Astrocyte (in vitro differentiated cells and primary cell): ENCODE measurements around the gene DYSF.

Experiments used
- CTCF ChIP-seq: IDR thresholded peaks from 2 replicates; pipeline ENCODE4 v1.5.1; 2011; ENCODE audit warnings: low read depth, mild to moderate bottlenecking, inconsistent platforms, low read length, moderate library complexity; ENCODE audit not compliant: insufficient read depth
- EZH2 ChIP-seq: IDR thresholded peaks from 2 replicates; pipeline ENCODE4 v1.6.1; 2012; ENCODE audit warnings: mild to moderate bottlenecking, low read length, inconsistent platforms; ENCODE audit not compliant: insufficient read depth

- TF ChIP-seq CTCF = no peak
- TF ChIP-seq EZH2 = no peak
Observed at GRCh38 chr2:71639735-71640134, 186.4 kb downstream of the DYSF start.
